MCF 10A (cell line): ENCODE data around the gene CELSR1. TPM values are rescaled to one million over a fixed set of nuclear protein-coding genes. Genes with fewer than 3 reads are reported as not detected.

ENCODE experiments used
- BruUV-seq: library from RNA; stranded (reverse); fragments of 400-500 nt; replicated peaks from 2 replicates; lab custom pipeline; 2021; lab: Mats Ljungman, UMichigan
- CTCF ChIA-PET: fragments of 300-600 bp; sonication (Branson Sonifier 250); formaldehyde crosslinking; extraction: SDS; loops from one replicate; lab custom pipeline; 2021; ENCODE audit warnings: antibody characterized with exemption, inconsistent platforms; lab: Yijun Ruan, JAX
- POLR2A ChIA-PET: fragments of 300-600, 350-650 bp; sonication (Branson Sonifier 250); formaldehyde crosslinking; extraction: SDS; loops from one replicate; lab custom pipeline; 2020; ENCODE audit warnings: antibody characterized with exemption, inconsistent platforms; lab: Yijun Ruan, JAX
- DNase-seq: peaks from one replicate; pipeline ENCODE4 v3.0.0-alpha.2; 2018; ENCODE audit not compliant: unreplicated experiment
- H3K27ac Mint-ChIP-seq: one replicate; pipeline ENCODE4 v1.8.0; 2022; ENCODE audit warnings: mild to moderate bottlenecking, low read depth, mixed read lengths; ENCODE audit not compliant: unreplicated experiment
- H3K27me3 Mint-ChIP-seq: one replicate; pipeline ENCODE4 v1.8.0; 2022; ENCODE audit warnings: mixed read lengths; ENCODE audit not compliant: insufficient read depth, unreplicated experiment
- H3K36me3 Mint-ChIP-seq: one replicate; pipeline ENCODE4 v1.8.0; 2022; ENCODE audit warnings: mild to moderate bottlenecking, moderate library complexity, mixed read lengths; ENCODE audit not compliant: insufficient read depth, unreplicated experiment
- H3K4me1 Mint-ChIP-seq: one replicate; pipeline ENCODE4 v1.8.0; 2022; ENCODE audit warnings: mixed read lengths; ENCODE audit not compliant: insufficient read depth, unreplicated experiment
- H3K4me3 Mint-ChIP-seq: one replicate; pipeline ENCODE4 v1.8.0; 2022; ENCODE audit warnings: mild to moderate bottlenecking, moderate library complexity, mixed read lengths; ENCODE audit not compliant: unreplicated experiment
- H3K9me3 Mint-ChIP-seq: one replicate; pipeline ENCODE4 v1.8.0; 2022; ENCODE audit warnings: mixed read lengths; ENCODE audit not compliant: unreplicated experiment
- CTCF ChIP-seq: fragments of 200-600 bp; IDR thresholded peaks from one replicate; pipeline ENCODE4 v1.8.0; 2022; ENCODE audit warnings: antibody characterized with exemption, mild to moderate bottlenecking; ENCODE audit not compliant: unreplicated experiment
- intact Hi-C: fragments of 100-400 bp; cut with micrococcal nuclease; formaldehyde crosslinking; loops from 2 replicates; pipeline ENCODE4 v1.14.1; 2022
- total RNA-seq: library from RNA; stranded (reverse); gene quantifications from 2 replicates; pipeline ENCODE4 v1.2.3, GENCODE V29; 2022

CELSR1 gene
- total RNA-seq, 1 experiment from 2014 or later: 49.1 TPM

GRCh38 chr22:46581538-46582244, 44.3 kb upstream of the CELSR1 start:
- BruUV-seq: no TSS peak
- Mint-ChIP-seq H3K4me1 (peaks cover 17% of the 10 kb centered on the region), H3K27ac (no peak overlapping the region)

GRCh38 chr22:46580940-46581537, 43.6 kb upstream of the CELSR1 start:
- intact Hi-C loops: no loop called here
- no peaks in the 10 kb centered on the region for H3K9me3 Mint-ChIP-seq
- CTCF ChIA-PET: no interaction called here
- BruUV-seq: no TSS peak
- peaks cover 21% of the 10 kb centered on the region for H3K4me1 Mint-ChIP-seq
- no peak overlapping the region for H3K4me3 Mint-ChIP-seq
- TF ChIP-seq CTCF: no peak
- no peaks in the 10 kb centered on the region for H3K27me3 Mint-ChIP-seq
- no peaks in the 10 kb centered on the region for H3K36me3 Mint-ChIP-seq
- H3K27ac Mint-ChIP-seq: no peak overlapping the region
- POLR2A ChIA-PET: no interaction called here
- DNase-seq: no peak

More at GRCh38 chr22:46581538-46582244, 44.3 kb upstream of the CELSR1 start:
- CTCF ChIA-PET: interaction anchor here (0.7 kb wide), 1 partner anchor 39 kb away, joined by 3 read pairs; no protein-coding TSS in a partner anchor
- Mint-ChIP-seq H3K9me3 (no peaks in the 10 kb centered on the region), H3K36me3 (no peaks in the 10 kb centered on the region), H3K27me3 (no peaks in the 10 kb centered on the region), H3K4me3 (no peak overlapping the region)
- no peak for DNase-seq
- POLR2A ChIA-PET: no interaction called here
- intact Hi-C loops: no loop called here
- no peak for TF ChIP-seq CTCF

DNA sequence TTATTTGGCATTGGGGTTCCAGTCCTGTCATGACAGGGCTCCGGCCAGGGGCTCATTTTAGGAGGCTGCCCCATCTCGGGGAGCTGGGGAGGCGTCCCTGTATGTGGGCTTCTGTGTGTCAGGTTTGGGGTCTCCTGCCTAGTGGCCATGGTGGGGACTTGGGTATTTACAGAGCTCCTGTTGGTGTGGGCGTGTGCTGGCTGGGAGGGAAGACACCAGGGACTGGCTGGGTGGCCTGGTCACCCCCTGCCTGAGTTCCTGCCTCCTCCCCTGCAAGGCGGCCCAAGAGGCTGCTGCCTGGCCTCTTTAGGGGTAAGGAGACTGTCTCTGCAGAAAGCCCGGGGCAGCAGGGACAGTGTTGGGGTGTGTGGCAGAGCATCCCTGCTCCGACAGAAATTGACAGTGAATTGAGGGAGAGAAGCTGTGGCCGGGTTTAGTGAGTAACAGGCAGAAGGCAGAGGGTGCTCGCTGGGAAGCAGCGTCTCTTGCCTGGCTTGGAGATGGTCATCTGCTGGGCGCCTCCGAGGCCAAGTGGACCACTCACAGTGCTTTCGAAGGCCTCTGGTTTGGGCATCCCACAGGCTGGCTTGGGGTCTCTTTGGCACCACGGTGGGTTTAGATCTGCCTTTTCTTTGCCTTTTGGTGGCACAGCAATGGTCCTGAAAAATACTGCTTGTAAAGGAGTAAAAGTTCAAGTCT, 42.5 kb upstream of the CELSR1 start:
- intact Hi-C loops: no loop called here
- H3K4me3 Mint-ChIP-seq: no peak overlapping the region
- CTCF ChIA-PET: no interaction called here
- no peaks in the 10 kb centered on the region for H3K27me3 Mint-ChIP-seq
- H3K36me3 Mint-ChIP-seq: no peaks in the 10 kb centered on the region
- no peak overlapping the region for H3K27ac Mint-ChIP-seq
- POLR2A ChIA-PET: no interaction called here
- no peak for DNase-seq
- TF ChIP-seq CTCF: no peak
- peaks cover 32% of the 10 kb centered on the region for H3K4me1 Mint-ChIP-seq
- no peaks in the 10 kb centered on the region for H3K9me3 Mint-ChIP-seq
- BruUV-seq: no TSS peak

- ChIA-PET CTCF (no interaction called here), POLR2A (no interaction called here)
- Mint-ChIP-seq H3K9me3 (no peaks in the 10 kb centered on the region), H3K36me3 (no peaks in the 10 kb centered on the region), H3K4me1 (peaks cover 34% of the 10 kb centered on the region), H3K27me3 (no peaks in the 10 kb centered on the region), H3K27ac (no peak overlapping the region), H3K4me3 (peak overlapping the region; percentile 82)
- no TSS peak for BruUV-seq
- no peak for TF ChIP-seq CTCF
- intact Hi-C loops: no loop called here
- DNase-seq: no peak
Observed at GRCh38 chr22:46578824-46579561, 41.6 kb upstream of the CELSR1 start.
